H9 (cell line): Measurements from ENCODE around the gene DENR. TPM values are rescaled to one million over a fixed set of nuclear protein-coding genes. Genes with fewer than 3 reads are reported as not detected.

Experiments used
- DNase-seq: peaks from one replicate; pipeline ENCODE4 v3.0.0-alpha.2; 2017
- H2AFZ ChIP-seq: one replicate; pipeline ENCODE4 v1.6.1; 2013; ENCODE audit warnings: mild to moderate bottlenecking, low read length, control low read depth, moderate library complexity
- H2AK5ac ChIP-seq: 2 replicates; pipeline ENCODE4 v1.6.1; 2013; ENCODE audit warnings: low read length, control low read depth, mixed read lengths; ENCODE audit not compliant: insufficient read length
- H2BK120ac ChIP-seq: one replicate; pipeline ENCODE4 v1.6.1; 2013; ENCODE audit warnings: low read depth, mild to moderate bottlenecking, low read length, control low read depth, inconsistent platforms; ENCODE audit not compliant: poor library complexity, severe bottlenecking
- H2BK12ac ChIP-seq: 2 replicates; pipeline ENCODE4 v1.6.1; 2013; ENCODE audit warnings: low read length, control low read depth, mixed read lengths, low read depth; ENCODE audit not compliant: insufficient read length
- H2BK15ac ChIP-seq: 2 replicates; pipeline ENCODE4 v1.6.1; 2013; ENCODE audit warnings: low read depth, low read length, control low read depth
- H2BK20ac ChIP-seq: one replicate; pipeline ENCODE4 v1.6.1; 2013; ENCODE audit warnings: low read depth, mild to moderate bottlenecking, low read length, control low read depth, inconsistent platforms; ENCODE audit not compliant: poor library complexity, severe bottlenecking
- H2BK5ac ChIP-seq: 2 replicates; pipeline ENCODE4 v1.6.1; 2013; ENCODE audit warnings: low read length, control low read depth, mixed read lengths; ENCODE audit not compliant: insufficient read length
- H3K14ac ChIP-seq: 2 replicates; pipeline ENCODE4 v1.6.1; 2013; ENCODE audit warnings: low read length, control low read depth; ENCODE audit not compliant: insufficient read depth
- H3K18ac ChIP-seq: 2 replicates; pipeline ENCODE4 v1.6.1; 2013; ENCODE audit warnings: low read depth, mild to moderate bottlenecking, mixed read lengths, low read length, control low read depth; ENCODE audit not compliant: insufficient read length
- H3K23ac ChIP-seq: 2 replicates; pipeline ENCODE4 v1.6.1; 2013; ENCODE audit warnings: low read length, control low read depth, mixed read lengths, low read depth; ENCODE audit not compliant: insufficient read length
- H3K23me2 ChIP-seq: 2 replicates; pipeline ENCODE4 v1.6.1; 2013; ENCODE audit warnings: low read depth, mild to moderate bottlenecking, mixed read lengths, low read length, control low read depth; ENCODE audit not compliant: insufficient read length, poor library complexity, severe bottlenecking
- H3K27ac ChIP-seq: 2 replicates; pipeline ENCODE4 v1.5.1; 2013; ENCODE audit warnings: low read length, control low read depth, mixed read lengths, low read depth; ENCODE audit not compliant: insufficient read length
- H3K27me3 ChIP-seq: 2 replicates; pipeline ENCODE4 v1.6.1; 2013; ENCODE audit warnings: low read length, control low read depth, inconsistent platforms; ENCODE audit not compliant: insufficient read depth
- H3K4ac ChIP-seq: 2 replicates; pipeline ENCODE4 v1.6.1; 2013; ENCODE audit warnings: low read depth, mild to moderate bottlenecking, control low read depth, inconsistent platforms, low read length, moderate library complexity
- H3K4me1 ChIP-seq: 2 replicates; pipeline ENCODE4 v1.6.1; 2013; ENCODE audit warnings: low read length, control low read depth, inconsistent platforms; ENCODE audit not compliant: insufficient read depth
- H3K4me2 ChIP-seq: 2 replicates; pipeline ENCODE4 v1.6.1; 2013; ENCODE audit warnings: low read length, control low read depth, mixed read lengths; ENCODE audit not compliant: insufficient read length, insufficient read depth
- H3K56ac ChIP-seq: 2 replicates; pipeline ENCODE4 v1.6.1; 2013; ENCODE audit warnings: low read depth, mild to moderate bottlenecking, mixed read lengths, low read length, control low read depth; ENCODE audit not compliant: insufficient read length
- H3K79me1 ChIP-seq: 2 replicates; pipeline ENCODE4 v1.6.1; 2013; ENCODE audit warnings: low read depth, mild to moderate bottlenecking, moderate library complexity, low read length, control low read depth, inconsistent platforms; ENCODE audit not compliant: insufficient read depth, poor library complexity, severe bottlenecking
- H3K79me2 ChIP-seq: 2 replicates; pipeline ENCODE4 v1.6.1; 2013; ENCODE audit warnings: low read length, control low read depth, inconsistent platforms; ENCODE audit not compliant: insufficient read depth
- H3K9ac ChIP-seq: 2 replicates; pipeline ENCODE4 v1.6.1; 2013; ENCODE audit warnings: low read length, control low read depth, mixed read lengths; ENCODE audit not compliant: insufficient read length; ENCODE audit errors: extremely low read depth
- H3K9me3 ChIP-seq: one replicate; pipeline ENCODE4 v1.6.1; 2013; ENCODE audit warnings: low read depth, low read length, inconsistent platforms; ENCODE audit not compliant: control insufficient read depth
- H3T11ph ChIP-seq: one replicate; pipeline ENCODE4 v1.6.1; 2013; ENCODE audit warnings: mild to moderate bottlenecking, low read length, control low read depth, inconsistent platforms
- H4K20me1 ChIP-seq: one replicate; pipeline ENCODE4 v1.6.1; 2013; ENCODE audit not compliant: control insufficient read depth, insufficient read length, insufficient read depth
- H4K5ac ChIP-seq: 2 replicates; pipeline ENCODE4 v1.6.1; 2013; ENCODE audit warnings: low read depth, mild to moderate bottlenecking, mixed read lengths, low read length, control low read depth; ENCODE audit not compliant: insufficient read length
- H4K8ac ChIP-seq: replicated peaks from 2 replicates; pipeline ENCODE4 v1.6.1; 2013; ENCODE audit warnings: low read length, control low read depth, mixed read lengths, low read depth; ENCODE audit not compliant: insufficient read length
- H4K91ac ChIP-seq: 2 replicates; pipeline ENCODE4 v1.6.1; 2013; ENCODE audit warnings: low read depth, mild to moderate bottlenecking, moderate library complexity, mixed read lengths, low read length, control low read depth; ENCODE audit not compliant: insufficient read length
- H3K27ac Mint-ChIP-seq, 3 experiments: 2 replicates in 2 of 3; 3 replicates in 1 of 3; pipeline ENCODE4 v1.8.0; 2020 to 2021; ENCODE audit warnings: mixed read lengths in 3 of 3, mild to moderate bottlenecking in 1 of 3, moderate library complexity in 1 of 3
- H3K27me3 Mint-ChIP-seq: 2 replicates; pipeline ENCODE4 v1.8.0; 2021; ENCODE audit warnings: low read depth, mild to moderate bottlenecking, moderate library complexity, mixed read lengths
- H3K36me3 Mint-ChIP-seq, 3 experiments: 2 replicates in 2 of 3; 3 replicates in 1 of 3; pipeline ENCODE4 v1.8.0; 2020 to 2021; ENCODE audit warnings: low read depth in 3 of 3, mixed read lengths in 3 of 3; ENCODE audit not compliant: insufficient read depth in 1 of 3
- H3K4me1 Mint-ChIP-seq, 2 experiments: 2 replicates each; pipeline ENCODE4 v1.8.0; 2020; ENCODE audit warnings: mixed read lengths in 2 of 2
- H3K4me3 Mint-ChIP-seq, 2 experiments: 2 replicates in 1 of 2; 3 replicates in 1 of 2; pipeline ENCODE4 v1.8.0; 2020 to 2021; ENCODE audit warnings: mild to moderate bottlenecking in 2 of 2, mixed read lengths in 2 of 2, moderate library complexity in 1 of 2
- H3K9me3 Mint-ChIP-seq, 2 experiments: 2 replicates in 1 of 2; 3 replicates in 1 of 2; pipeline ENCODE4 v1.8.0; 2020; ENCODE audit warnings: mild to moderate bottlenecking in 2 of 2, mixed read lengths in 2 of 2, moderate library complexity in 1 of 2
- WGBS: extraction: QIAGEN DNeasy Blood & Tissue Kit; methylation state at CpG from one replicate; pipeline ENCODE4 v1.1.7; 2013; ENCODE audit warnings: missing lambda C conversion rate, low lambda C conversion rate, mixed read lengths; ENCODE audit not compliant: insufficient read length; ENCODE audit errors: extremely low coverage; 5-methylcytosine and 5-hydroxymethylcytosine counted together
- total RNA-seq: library from RNA; stranded (reverse); gene quantifications from 2 replicates; pipeline ENCODE4 v1.2.1, GENCODE V29; 2021
- TF ChIP-seq, protein P1 (sequence below): fragments of 200-600 bp; sonication (generic); conservative IDR thresholded peaks from 3 replicates; pipeline ENCODE4 v1.8.0; 2021; ENCODE audit warnings: antibody characterized with exemption, mild to moderate bottlenecking

Gene DENR
- total RNA-seq, 1 experiment from 2014 or later: 104 TPM

DNA sequence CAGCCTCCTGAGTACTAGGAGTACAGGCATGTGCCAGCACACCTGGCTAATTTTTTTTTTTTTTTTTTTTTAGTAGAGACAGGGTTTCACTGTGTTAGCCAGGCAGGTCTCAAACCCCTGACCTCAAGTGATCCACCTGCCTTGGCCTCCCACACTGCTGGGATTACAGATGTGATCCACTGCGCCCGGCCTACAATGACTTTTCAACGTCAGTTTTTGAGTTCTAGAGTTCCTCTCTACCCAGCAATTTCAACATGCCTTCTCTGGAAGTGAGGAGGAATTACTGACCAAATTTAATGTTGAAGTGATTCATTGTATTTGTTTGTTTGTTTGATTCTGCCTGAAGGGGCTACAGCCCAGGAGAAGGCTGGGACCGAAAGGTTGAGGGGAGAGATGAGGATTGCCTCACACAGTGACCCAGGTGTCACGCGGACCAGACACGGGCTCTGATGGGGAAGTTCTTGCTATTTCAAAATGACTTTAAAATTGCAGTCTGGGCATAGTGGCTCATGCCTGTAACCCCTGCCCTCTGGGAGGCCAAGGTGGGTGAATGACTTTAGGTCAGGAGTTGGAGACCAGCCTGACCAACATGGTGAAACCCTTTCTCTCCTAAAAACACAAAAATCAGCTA lies 8.6 kb upstream of the DENR start:
- no peak overlapping the region for H3K23ac ChIP-seq
- no peaks in the 10 kb centered on the region for H3K36me3 Mint-ChIP-seq
- no peaks in the 10 kb centered on the region for H3K27me3 Mint-ChIP-seq
- no peak overlapping the region for H4K8ac ChIP-seq
- no peak overlapping the region for H3K27ac Mint-ChIP-seq
- no peaks in the 10 kb centered on the region for H3K4me1 Mint-ChIP-seq
- no peak overlapping the region for H3K27ac ChIP-seq
- no peak overlapping the region for H3K9ac ChIP-seq
- no peak overlapping the region for H3K56ac ChIP-seq
- no CpG with 5 or more reads among the region's 7 CpGs for WGBS
- no peaks in the 10 kb centered on the region for H3K79me1 ChIP-seq
- H4K91ac ChIP-seq: no peak overlapping the region
- H3K79me2 ChIP-seq: no peaks in the 10 kb centered on the region
- no peaks in the 10 kb centered on the region for H3K9me3 ChIP-seq
- no peak for DNase-seq
- H2BK15ac ChIP-seq: no peak overlapping the region
- H3K14ac ChIP-seq: no peak overlapping the region
- no peak overlapping the region for H3K4ac ChIP-seq
- H3K4me1 ChIP-seq: no peaks in the 10 kb centered on the region
- peaks cover 0 to 3% of the 10 kb centered on the region in 2 experiments; a peak in 1 of 5 replicates for H3K9me3 Mint-ChIP-seq
- TF ChIP-seq, protein P1, sequence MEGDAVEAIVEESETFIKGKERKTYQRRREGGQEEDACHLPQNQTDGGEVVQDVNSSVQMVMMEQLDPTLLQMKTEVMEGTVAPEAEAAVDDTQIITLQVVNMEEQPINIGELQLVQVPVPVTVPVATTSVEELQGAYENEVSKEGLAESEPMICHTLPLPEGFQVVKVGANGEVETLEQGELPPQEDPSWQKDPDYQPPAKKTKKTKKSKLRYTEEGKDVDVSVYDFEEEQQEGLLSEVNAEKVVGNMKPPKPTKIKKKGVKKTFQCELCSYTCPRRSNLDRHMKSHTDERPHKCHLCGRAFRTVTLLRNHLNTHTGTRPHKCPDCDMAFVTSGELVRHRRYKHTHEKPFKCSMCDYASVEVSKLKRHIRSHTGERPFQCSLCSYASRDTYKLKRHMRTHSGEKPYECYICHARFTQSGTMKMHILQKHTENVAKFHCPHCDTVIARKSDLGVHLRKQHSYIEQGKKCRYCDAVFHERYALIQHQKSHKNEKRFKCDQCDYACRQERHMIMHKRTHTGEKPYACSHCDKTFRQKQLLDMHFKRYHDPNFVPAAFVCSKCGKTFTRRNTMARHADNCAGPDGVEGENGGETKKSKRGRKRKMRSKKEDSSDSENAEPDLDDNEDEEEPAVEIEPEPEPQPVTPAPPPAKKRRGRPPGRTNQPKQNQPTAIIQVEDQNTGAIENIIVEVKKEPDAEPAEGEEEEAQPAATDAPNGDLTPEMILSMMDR: no peak
- H2BK5ac ChIP-seq: no peak overlapping the region
- H2BK20ac ChIP-seq: no peak overlapping the region
- H3K23me2 ChIP-seq: no peaks in the 10 kb centered on the region
- no peak overlapping the region for H3K18ac ChIP-seq
- no peak overlapping the region for H2BK120ac ChIP-seq
- no peak overlapping the region for H2AFZ ChIP-seq
- H3T11ph ChIP-seq: no peak overlapping the region
- H2BK12ac ChIP-seq: no peak overlapping the region
- no peak overlapping the region for H2AK5ac ChIP-seq
- H3K27me3 ChIP-seq: no peaks in the 10 kb centered on the region
- H4K20me1 ChIP-seq: no peaks in the 10 kb centered on the region
- H4K5ac ChIP-seq: no peak overlapping the region
- H3K4me3 Mint-ChIP-seq: no peak overlapping the region
- H3K4me2 ChIP-seq: no peak overlapping the region
